Naive B cell (primary cell): Measurements from ENCODE around the gene TMC1. TPM values are rescaled to one million over a fixed set of nuclear protein-coding genes. Genes with fewer than 3 reads are reported as not detected.

Source experiments
- ATAC-seq, 2 donors: fragments of 150-1000 bp; cut with Tn5 transposase; 2 replicates each; pipeline ENCODE4 v1.10.0; 2021; ENCODE audit warnings: low read depth in 2 of 2, mild to moderate bottlenecking in 2 of 2, moderate library complexity in 2 of 2
- DNase-seq: peaks from one replicate; pipeline ENCODE4 v3.0.0; 2022
- H3K27ac Mint-ChIP-seq, 6 donors: one replicate each; pipeline ENCODE4 v1.8.0; 2020 to 2022; ENCODE audit warnings: mild to moderate bottlenecking in 6 of 6, mixed read lengths in 6 of 6, moderate library complexity in 5 of 6, inconsistent platforms in 2 of 6
- H3K27me3 Mint-ChIP-seq, 3 donors: one replicate each; pipeline ENCODE4 v1.8.0; 2021 to 2022; ENCODE audit warnings: mixed read lengths in 3 of 3, mild to moderate bottlenecking in 1 of 3
- H3K36me3 Mint-ChIP-seq, 2 donors: one replicate each; pipeline ENCODE4 v1.8.0; 2020 to 2022; ENCODE audit warnings: mixed read lengths in 2 of 2, inconsistent platforms in 1 of 2, mild to moderate bottlenecking in 1 of 2
- H3K4me1 Mint-ChIP-seq, 3 donors: one replicate each; pipeline ENCODE4 v1.8.0; 2020 to 2022; ENCODE audit warnings: mixed read lengths in 3 of 3, inconsistent platforms in 1 of 3, mild to moderate bottlenecking in 1 of 3, moderate library complexity in 1 of 3
- H3K4me3 Mint-ChIP-seq, 8 donors: one replicate each; pipeline ENCODE4 v1.8.0; 2020 to 2022; ENCODE audit warnings: mild to moderate bottlenecking in 8 of 8, mixed read lengths in 8 of 8, moderate library complexity in 8 of 8, inconsistent platforms in 2 of 8
- H3K9me3 Mint-ChIP-seq, 7 donors: one replicate each; pipeline ENCODE4 v1.8.0; 2020 to 2022; ENCODE audit warnings: mixed read lengths in 7 of 7, mild to moderate bottlenecking in 5 of 7, inconsistent platforms in 2 of 7, moderate library complexity in 1 of 7
- polyA plus RNA-seq, 6 donors: library from polyadenylated mRNA; unstranded; fragments of 300-500 nt; fragmentation: Illumina TruSeq; gene quantifications; one replicate each; pipeline ENCODE4 v1.2.3, GENCODE V29; 2021; ENCODE audit warnings: low read depth in 6 of 6

The TMC1 gene
- polyA plus RNA-seq, 6 donors from 2014 or later = not detected

DNA sequence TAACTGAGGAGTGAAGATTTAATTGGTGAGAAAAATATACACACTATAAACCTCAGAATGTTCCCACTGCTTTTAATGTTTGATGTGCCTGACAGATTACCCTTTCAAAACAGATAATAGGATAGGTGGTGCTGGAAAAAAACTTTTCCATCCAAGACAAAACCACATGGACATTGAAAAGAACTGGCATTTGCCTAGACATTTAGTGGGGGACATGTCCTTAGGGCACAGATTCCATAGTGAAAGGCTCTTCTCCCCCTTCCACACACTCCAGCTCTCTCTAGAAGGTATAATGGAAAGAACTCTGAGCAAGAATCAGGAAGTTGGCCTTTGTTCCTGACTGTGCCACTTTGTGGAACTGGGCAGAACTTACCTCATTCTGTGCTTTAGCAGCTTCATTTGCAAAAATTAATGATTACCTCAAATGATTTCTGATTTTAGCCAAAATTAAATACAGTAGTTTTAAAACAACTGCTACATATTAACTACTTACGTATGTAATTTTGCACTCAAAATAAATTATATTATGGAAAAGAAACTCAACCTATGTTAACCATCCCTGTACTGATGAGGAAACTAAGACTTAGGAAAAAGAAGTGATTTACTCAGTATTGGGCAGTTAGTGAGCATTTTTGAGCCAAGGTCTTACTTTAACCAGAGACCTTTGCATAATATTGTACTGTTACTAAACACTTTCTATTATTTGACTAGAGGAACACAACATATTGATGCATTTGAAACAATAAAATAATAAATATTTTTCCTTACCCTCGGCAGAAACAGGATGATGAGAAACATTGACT, 43.3 kb downstream of the TMC1 start:
- no peaks in the 10 kb centered on the region for H3K4me1 Mint-ChIP-seq
- no peak for ATAC-seq

DNA sequence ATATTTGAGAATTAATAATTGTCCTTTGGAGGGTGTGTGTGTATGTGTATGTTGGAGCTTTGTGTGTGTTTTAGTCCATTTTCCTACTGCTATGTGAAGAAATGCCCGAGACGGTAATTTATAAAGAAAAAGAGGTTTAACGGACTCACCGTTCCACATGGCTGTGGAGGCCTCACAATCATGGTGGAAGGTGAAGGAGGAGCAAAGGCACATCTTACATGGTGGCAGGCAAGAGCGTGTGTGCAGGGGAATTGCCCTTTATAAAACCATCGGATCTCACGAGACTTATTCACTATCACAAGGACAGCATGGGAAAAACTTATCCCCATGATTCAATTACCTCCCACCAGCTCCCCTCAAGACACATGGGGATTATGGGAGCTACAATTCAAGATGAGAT, 44.1 kb downstream of the TMC1 start:
- Mint-ChIP-seq H3K27me3 (peaks cover 13 to 31% (median 20%) of the 10 kb centered on the region in 3 donors), H3K4me1 (no peaks in the 10 kb centered on the region), H3K36me3 (no peaks in the 10 kb centered on the region), H3K27ac (no peak overlapping the region), H3K4me3 (no peak overlapping the region), H3K9me3 (peaks cover 0 to 7% (median 4%) of the 10 kb centered on the region in 7 donors)
- ATAC-seq (no peak), DNase-seq (no peak)

More for the DNA sequence above, 43.3 kb downstream of the TMC1 start:
- peaks cover 0 to 7% (median 4%) of the 10 kb centered on the region in 7 donors for H3K9me3 Mint-ChIP-seq
- H3K27me3 Mint-ChIP-seq = peaks cover 19 to 34% (median 28%) of the 10 kb centered on the region in 3 donors
- no peaks in the 10 kb centered on the region for H3K36me3 Mint-ChIP-seq
- no peak for DNase-seq
- no peak overlapping the region for H3K27ac Mint-ChIP-seq
- no peak overlapping the region for H3K4me3 Mint-ChIP-seq

DNA sequence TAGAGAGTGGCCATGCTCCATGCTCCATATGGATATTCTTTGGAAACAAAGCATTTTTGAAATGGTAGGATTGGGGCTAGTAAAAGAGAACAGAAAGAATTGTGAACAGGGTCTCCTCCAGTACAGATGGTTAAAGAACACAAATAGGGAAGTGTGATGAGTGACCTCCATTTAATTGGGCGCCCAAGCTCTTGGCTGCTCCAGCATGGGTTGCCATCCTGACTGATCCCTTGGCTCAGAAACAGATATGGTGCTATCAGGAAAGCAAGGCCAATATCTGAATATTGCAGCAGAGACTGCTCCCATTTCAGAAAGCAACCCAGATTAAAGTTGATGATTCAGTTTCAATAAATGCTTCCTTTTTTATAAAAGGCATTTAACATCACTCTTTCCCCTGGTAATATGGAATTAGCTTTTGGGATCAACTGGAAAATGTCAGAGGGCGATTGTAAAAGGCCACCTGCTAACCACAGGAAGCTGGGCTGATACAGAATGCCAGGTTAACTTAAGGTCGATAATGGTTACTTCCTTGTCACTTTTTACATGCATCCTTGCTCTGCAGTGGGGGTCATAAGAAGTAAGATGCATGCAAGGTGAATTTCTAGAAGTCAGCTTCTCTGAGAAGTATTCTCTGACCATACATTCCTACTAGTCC, 52.9 kb downstream of the TMC1 start:
- DNase-seq (no peak), ATAC-seq (no peak)
- Mint-ChIP-seq H3K27me3 (peaks cover 13 to 27% (median 22%) of the 10 kb centered on the region in 3 donors), H3K4me1 (no peaks in the 10 kb centered on the region), H3K27ac (no peak overlapping the region), H3K4me3 (no peak overlapping the region), H3K9me3 (no peaks in the 10 kb centered on the region), H3K36me3 (no peaks in the 10 kb centered on the region)

DNA sequence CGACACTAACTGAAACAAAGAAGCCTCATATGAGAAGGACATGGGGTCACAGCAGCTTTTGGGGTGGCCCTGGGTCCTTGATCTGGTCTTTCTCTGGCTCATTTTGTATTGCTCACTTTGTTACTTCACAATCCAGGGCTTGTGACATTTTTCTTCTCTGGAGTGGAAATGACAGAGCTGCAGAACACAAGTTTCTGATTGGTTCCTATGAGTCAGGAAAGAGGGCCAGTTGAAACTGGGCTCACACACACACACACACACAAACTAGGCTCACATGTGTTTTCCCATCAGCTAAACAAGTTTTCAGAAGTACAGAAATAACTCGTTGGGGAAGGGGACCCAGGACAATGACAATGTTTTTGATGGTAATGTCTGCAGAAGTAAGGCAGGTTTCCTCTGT, 54.3 kb downstream of the TMC1 start:
- Mint-ChIP-seq H3K27ac (peak overlapping the region in 1 of 6 donors; percentile 13), H3K27me3 (peaks cover 15 to 31% (median 19%) of the 10 kb centered on the region in 3 donors), H3K4me1 (no peaks in the 10 kb centered on the region), H3K36me3 (no peaks in the 10 kb centered on the region), H3K9me3 (no peaks in the 10 kb centered on the region), H3K4me3 (no peak overlapping the region)
- ATAC-seq (no peak), DNase-seq (no peak)

DNA sequence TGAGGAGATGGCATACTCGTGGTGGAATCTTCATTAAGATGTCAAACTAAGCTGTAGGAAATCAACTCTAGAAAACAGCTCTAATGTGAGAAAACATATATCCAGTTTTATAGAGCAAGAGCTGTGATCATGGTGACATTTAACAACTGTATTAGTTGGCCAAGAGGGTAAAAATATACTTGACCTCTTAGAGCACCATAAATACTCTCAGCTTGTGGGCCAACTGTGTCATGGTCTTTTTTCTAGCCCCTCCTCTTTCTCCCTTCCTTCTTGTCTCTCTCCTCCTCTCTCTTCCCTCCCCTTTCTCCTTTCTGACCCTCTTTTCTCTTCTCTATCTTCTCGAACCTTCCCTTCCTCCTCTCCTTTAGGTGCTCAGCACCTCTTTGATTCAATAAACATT, 54.7 kb downstream of the TMC1 start:
- no peaks in the 10 kb centered on the region for H3K4me1 Mint-ChIP-seq
- no peaks in the 10 kb centered on the region for H3K9me3 Mint-ChIP-seq
- DNase-seq (no peak), ATAC-seq (no peak)
- peak overlapping the region in 2 of 6 donors; percentile 13 to 59 for H3K27ac Mint-ChIP-seq
- H3K4me3 Mint-ChIP-seq = no peak overlapping the region
- no peaks in the 10 kb centered on the region for H3K36me3 Mint-ChIP-seq
- peaks cover 15 to 31% (median 21%) of the 10 kb centered on the region in 3 donors for H3K27me3 Mint-ChIP-seq

DNA sequence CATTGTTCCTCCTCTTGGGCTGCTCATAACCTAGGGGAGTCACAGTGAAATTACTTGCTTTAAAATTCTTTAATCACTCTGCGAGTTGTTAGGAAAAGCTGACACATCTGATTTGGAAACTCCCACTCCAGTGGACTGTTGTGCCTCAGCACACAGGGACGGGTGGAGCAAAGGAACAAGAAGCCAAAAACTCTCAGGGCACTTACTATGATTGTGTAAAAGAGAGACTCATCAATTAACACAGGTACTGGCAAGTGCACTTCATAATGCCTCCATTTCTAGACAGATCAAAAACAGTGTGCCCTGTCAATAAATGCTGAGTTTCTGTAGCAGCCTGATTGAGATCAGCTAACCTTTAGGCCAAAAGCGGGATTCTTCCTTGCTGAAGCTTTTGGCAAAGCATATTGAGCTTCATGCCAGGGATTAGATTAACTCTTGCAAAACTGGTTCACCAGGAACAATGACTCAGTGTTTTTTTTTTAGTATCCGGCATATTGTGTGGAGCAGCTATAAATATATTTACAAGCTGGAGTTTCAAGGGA, 55.9 kb downstream of the TMC1 start:
- no peak overlapping the region for H3K4me3 Mint-ChIP-seq
- no peaks in the 10 kb centered on the region for H3K4me1 Mint-ChIP-seq
- DNase-seq = no peak
- H3K36me3 Mint-ChIP-seq = no peaks in the 10 kb centered on the region
- H3K9me3 Mint-ChIP-seq = no peaks in the 10 kb centered on the region
- H3K27ac Mint-ChIP-seq = no peak overlapping the region
- no peak for ATAC-seq
- peaks cover 15 to 31% (median 21%) of the 10 kb centered on the region in 3 donors for H3K27me3 Mint-ChIP-seq

DNA sequence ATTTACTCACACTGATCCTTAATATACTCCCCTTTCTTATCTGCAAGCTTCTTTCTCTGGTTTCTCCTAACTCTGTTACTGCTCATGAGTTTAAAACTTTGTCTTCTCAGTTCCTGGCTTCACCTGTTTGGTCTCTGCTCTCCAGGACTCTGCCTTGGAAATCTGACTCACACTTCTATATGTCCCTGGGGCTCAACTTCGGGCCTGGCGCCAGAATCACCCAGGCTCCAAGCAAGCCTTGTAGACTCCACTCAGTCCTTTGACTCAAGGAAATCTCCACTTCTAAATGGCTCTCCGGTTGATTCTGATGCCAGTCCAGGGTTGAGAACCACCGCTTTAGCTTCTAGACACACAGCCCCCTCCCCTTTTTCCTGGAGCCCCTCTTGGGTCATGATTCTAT, 57.8 kb downstream of the TMC1 start:
- Mint-ChIP-seq H3K4me1 (no peaks in the 10 kb centered on the region), H3K36me3 (no peaks in the 10 kb centered on the region), H3K27ac (no peak overlapping the region), H3K9me3 (no peaks in the 10 kb centered on the region), H3K27me3 (peaks cover 18 to 45% (median 23%) of the 10 kb centered on the region in 3 donors), H3K4me3 (no peak overlapping the region)
- DNase-seq (no peak), ATAC-seq (no peak)

DNA sequence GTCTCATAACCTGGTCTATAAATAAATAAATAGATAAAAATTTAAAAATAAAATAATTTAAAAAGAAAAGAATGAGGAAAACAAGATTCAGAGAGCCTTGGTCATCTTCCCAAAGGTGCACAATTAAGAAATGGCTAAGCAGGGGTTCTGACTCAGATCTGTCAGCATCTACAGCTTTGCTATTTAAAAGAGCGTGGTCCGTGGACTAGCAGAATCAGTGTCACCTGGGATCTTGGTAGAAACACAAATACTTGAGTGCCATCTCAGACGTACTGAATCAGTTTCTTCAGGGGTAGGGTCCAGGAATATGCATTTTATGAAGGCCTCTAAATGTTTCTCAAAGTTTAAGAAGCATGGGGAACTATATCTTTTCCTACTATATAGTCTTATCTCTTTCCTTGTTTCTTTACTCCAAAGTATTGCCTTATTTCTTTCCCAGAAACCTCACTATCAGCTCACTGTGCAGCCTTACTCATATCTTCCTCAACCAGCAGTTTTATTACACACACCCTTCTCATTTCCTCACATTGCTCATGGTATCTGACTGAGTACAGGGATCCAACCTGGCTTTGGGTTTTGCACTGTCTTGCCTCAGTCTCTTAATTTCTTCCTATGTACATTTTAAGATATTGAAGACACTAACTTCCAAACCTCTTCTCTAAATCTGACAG, 58.6 kb downstream of the TMC1 start:
- Mint-ChIP-seq H3K27me3 (peaks cover 14 to 39% (median 23%) of the 10 kb centered on the region in 3 donors), H3K9me3 (no peaks in the 10 kb centered on the region), H3K4me3 (no peak overlapping the region), H3K36me3 (no peaks in the 10 kb centered on the region), H3K4me1 (no peaks in the 10 kb centered on the region), H3K27ac (no peak overlapping the region)
- ATAC-seq = no peak
- DNase-seq = no peak

DNA sequence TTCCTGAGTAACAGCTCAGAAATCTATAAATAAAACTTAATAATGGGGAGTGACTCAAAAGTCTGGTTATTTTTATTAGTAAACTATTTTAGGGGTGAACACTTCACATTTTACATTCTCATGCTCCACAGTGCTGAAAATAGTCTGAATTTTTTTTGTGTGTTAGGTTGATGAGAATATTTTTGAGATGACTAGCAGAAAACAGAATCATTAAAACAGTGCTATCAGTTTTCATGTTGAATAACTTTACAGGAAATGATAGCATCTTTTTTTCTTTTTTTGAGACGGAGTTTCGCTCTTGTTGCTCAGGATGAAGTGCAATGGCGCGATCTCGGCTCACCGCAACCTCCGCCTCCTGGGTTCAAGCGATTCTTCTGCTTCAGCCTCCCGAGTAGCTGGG, 60.3 kb downstream of the TMC1 start:
- H3K36me3 Mint-ChIP-seq = no peaks in the 10 kb centered on the region
- peaks cover 17 to 48% (median 19%) of the 10 kb centered on the region in 3 donors for H3K27me3 Mint-ChIP-seq
- ATAC-seq (no peak), DNase-seq (no peak)
- no peaks in the 10 kb centered on the region for H3K9me3 Mint-ChIP-seq
- no peaks in the 10 kb centered on the region for H3K4me1 Mint-ChIP-seq
- H3K27ac Mint-ChIP-seq = no peak overlapping the region
- H3K4me3 Mint-ChIP-seq = no peak overlapping the region

DNA sequence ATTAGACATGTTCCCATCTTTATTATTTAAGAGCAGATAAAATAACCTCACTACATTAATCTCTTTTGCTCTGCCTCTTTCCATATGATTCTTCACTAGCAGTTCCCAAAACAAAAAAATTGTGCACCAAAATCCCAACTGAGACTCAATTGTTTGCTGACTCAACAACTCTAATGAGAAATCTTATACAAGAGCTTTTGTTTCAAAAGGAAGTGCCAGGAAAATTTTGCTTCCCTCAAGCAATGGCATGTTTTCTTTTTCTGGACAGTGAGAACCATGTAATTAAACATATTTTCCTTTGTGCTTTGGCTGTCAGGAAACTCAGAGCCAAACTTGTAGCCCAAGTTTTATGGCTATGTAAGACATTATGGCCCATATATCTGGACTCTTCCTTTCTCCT, 62.0 kb downstream of the TMC1 start:
- ATAC-seq = no peak

DNA sequence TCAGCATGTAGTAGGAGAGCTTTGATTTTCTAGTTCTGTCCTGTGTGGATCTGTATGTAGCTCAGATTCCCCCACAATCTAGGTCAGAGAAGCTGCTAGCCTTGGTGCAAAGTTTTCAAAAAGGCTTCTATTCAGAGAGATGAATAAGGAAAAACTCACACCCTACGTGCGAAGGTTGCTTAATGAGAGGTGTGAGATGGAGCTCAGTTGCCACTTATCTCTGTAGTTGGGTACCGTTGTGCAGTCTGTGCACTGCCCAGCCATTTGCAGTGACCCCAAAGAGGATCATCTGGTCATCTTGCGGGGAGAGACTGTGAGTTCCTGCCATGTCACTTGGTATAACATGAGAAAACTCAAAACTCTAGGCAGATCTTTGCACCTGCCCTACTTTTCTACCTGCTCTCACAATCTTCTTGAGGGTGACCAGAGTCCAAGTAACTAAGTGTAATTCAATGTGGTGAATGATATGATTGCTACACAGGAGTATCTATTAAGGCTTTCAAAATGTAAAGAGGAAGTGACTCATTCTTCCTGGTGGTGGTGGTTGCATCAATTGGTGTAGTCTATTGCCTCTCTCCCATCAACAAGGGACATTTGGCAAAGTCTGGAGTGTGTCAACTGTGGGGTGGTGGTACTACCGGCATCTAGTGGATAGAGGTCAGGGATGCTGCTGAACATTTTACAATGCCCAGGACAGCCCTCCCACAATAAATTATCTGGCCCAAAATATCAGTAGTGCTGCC, 65.2 kb downstream of the TMC1 start:
- no peak overlapping the region for H3K4me3 Mint-ChIP-seq
- H3K27me3 Mint-ChIP-seq = peaks cover 6 to 24% (median 13%) of the 10 kb centered on the region in 3 donors
- no peaks in the 10 kb centered on the region for H3K4me1 Mint-ChIP-seq
- ATAC-seq (no peak), DNase-seq (no peak)
- H3K36me3 Mint-ChIP-seq = no peaks in the 10 kb centered on the region
- H3K27ac Mint-ChIP-seq = no peak overlapping the region
- no peaks in the 10 kb centered on the region for H3K9me3 Mint-ChIP-seq

More for the DNA sequence above, 62.0 kb downstream of the TMC1 start:
- no peaks in the 10 kb centered on the region for H3K9me3 Mint-ChIP-seq
- H3K4me3 Mint-ChIP-seq = no peak overlapping the region
- no peaks in the 10 kb centered on the region for H3K4me1 Mint-ChIP-seq
- no peaks in the 10 kb centered on the region for H3K36me3 Mint-ChIP-seq
- no peak overlapping the region for H3K27ac Mint-ChIP-seq
- peaks cover 13 to 35% (median 19%) of the 10 kb centered on the region in 3 donors for H3K27me3 Mint-ChIP-seq
- DNase-seq = no peak

DNA sequence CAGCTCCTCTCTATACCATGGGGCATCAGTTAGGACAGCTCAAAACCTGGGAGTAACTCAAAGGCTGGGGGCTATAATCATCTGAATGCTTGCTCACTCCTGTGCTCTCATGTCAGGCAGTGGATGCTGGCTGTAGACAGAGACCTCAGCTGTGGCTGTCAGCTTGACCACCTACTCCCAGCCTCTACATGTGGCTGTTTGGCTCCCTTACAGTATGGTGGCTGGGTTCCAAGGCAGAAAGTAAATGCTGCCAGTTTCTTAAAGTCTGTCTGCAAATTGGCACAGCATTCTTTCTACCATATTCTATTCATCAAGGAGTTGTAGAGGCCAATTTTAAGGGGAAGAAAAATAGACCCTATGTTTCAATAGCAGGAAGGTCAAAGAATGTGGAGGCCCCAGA, 66.9 kb downstream of the TMC1 start:
- no peak for DNase-seq
- Mint-ChIP-seq H3K27me3 (peaks cover under 1 to 17% (median 6%) of the 10 kb centered on the region in 3 donors), H3K36me3 (no peaks in the 10 kb centered on the region), H3K4me3 (no peak overlapping the region), H3K27ac (no peak overlapping the region), H3K9me3 (no peaks in the 10 kb centered on the region), H3K4me1 (peaks cover 6 to 8% (median 6%) of the 10 kb centered on the region in 3 donors)
- ATAC-seq = no peak
